Naive thymus-derived CD4-positive, alpha-beta T cell (primary cell): Measurements from ENCODE around the gene SCO2. TPM values are rescaled to one million over a fixed set of nuclear protein-coding genes. Genes with fewer than 3 reads are reported as not detected.

Experiments used
- ATAC-seq: fragments of 150-1000 bp; cut with Tn5 transposase; 2 replicates; pipeline ENCODE4 v1.10.0; 2021; ENCODE audit warnings: mild to moderate bottlenecking, moderate library complexity
- CTCF ChIA-PET: fragments of 350-600 bp; sonication (Branson Sonifier 250); formaldehyde crosslinking; loops from one replicate; lab custom pipeline; 2021; ENCODE audit warnings: antibody characterized with exemption; lab: Charles Lee
- POLR2A ChIA-PET: fragments of 350-600 bp; sonication (Branson Sonifier 250); formaldehyde crosslinking; loops from one replicate; lab custom pipeline; 2021; ENCODE audit warnings: antibody characterized with exemption, inconsistent platforms; lab: Charles Lee
- DNase-seq, 9 donors: peaks; one replicate each; pipeline versions ENCODE4 v3.0.0 to v3.0.0-alpha.2; 2020 to 2022; ENCODE audit warnings: mixed read lengths in 1 of 9
- H3K27ac ChIP-seq: one replicate; pipeline ENCODE4 v1.7.0; 2013; ENCODE audit warnings: mild to moderate bottlenecking, low read depth, low read length, moderate library complexity
- H3K27me3 ChIP-seq, 2 donors: one replicate each; pipeline ENCODE4 v1.7.0; 2013; ENCODE audit warnings: low read length in 2 of 2, mild to moderate bottlenecking in 2 of 2, moderate library complexity in 2 of 2; ENCODE audit not compliant: control insufficient read depth in 2 of 2, insufficient read depth in 2 of 2
- H3K36me3 ChIP-seq, 3 experiments: 1 replicate in 2 of 3; 2 replicates in 1 of 3; pipeline ENCODE4 v1.7.0; 2013; ENCODE audit warnings: low read length in 3 of 3, mild to moderate bottlenecking in 3 of 3, moderate library complexity in 1 of 3; ENCODE audit not compliant: insufficient read depth in 3 of 3, control insufficient read depth in 2 of 3
- H3K4me1 ChIP-seq, 2 donors: one replicate each; pipeline ENCODE4 v1.7.0; 2013; ENCODE audit warnings: low read length in 2 of 2, mild to moderate bottlenecking in 2 of 2, moderate library complexity in 1 of 2; ENCODE audit not compliant: control insufficient read depth in 2 of 2, insufficient read depth in 2 of 2
- H3K4me3 ChIP-seq: 2 replicates; pipeline ENCODE4 v1.7.0; 2013; ENCODE audit warnings: mild to moderate bottlenecking, low read length
- H3K9me3 ChIP-seq, 3 experiments: 1 replicate in 2 of 3; 2 replicates in 1 of 3; pipeline ENCODE4 v1.7.0; 2013; ENCODE audit warnings: low read length in 3 of 3; ENCODE audit not compliant: control insufficient read depth in 2 of 3
- H3K27ac Mint-ChIP-seq, 9 donors: one replicate each; pipeline ENCODE4 v1.8.0; 2020 to 2022; ENCODE audit warnings: mixed read lengths in 9 of 9, mild to moderate bottlenecking in 8 of 9, moderate library complexity in 5 of 9, inconsistent platforms in 2 of 9
- H3K27me3 Mint-ChIP-seq, 5 donors: one replicate each; pipeline ENCODE4 v1.8.0; 2021 to 2022; ENCODE audit warnings: mixed read lengths in 5 of 5, mild to moderate bottlenecking in 1 of 5
- H3K36me3 Mint-ChIP-seq, 5 donors: one replicate each; pipeline ENCODE4 v1.8.0; 2020 to 2022; ENCODE audit warnings: mixed read lengths in 5 of 5, mild to moderate bottlenecking in 3 of 5, inconsistent platforms in 1 of 5
- H3K4me1 Mint-ChIP-seq, 7 donors: one replicate each; pipeline ENCODE4 v1.8.0; 2020 to 2022; ENCODE audit warnings: mixed read lengths in 7 of 7, mild to moderate bottlenecking in 3 of 7, inconsistent platforms in 1 of 7
- H3K4me3 Mint-ChIP-seq, 10 donors: one replicate each; pipeline ENCODE4 v1.8.0; 2020 to 2022; ENCODE audit warnings: mild to moderate bottlenecking in 10 of 10, mixed read lengths in 10 of 10, moderate library complexity in 6 of 10, inconsistent platforms in 2 of 10
- H3K9me3 Mint-ChIP-seq, 11 donors: one replicate each; pipeline ENCODE4 v1.8.0; 2020 to 2022; ENCODE audit warnings: mixed read lengths in 11 of 11, mild to moderate bottlenecking in 4 of 11, inconsistent platforms in 1 of 11, moderate library complexity in 1 of 11
- intact Hi-C, 2 donors: fragments of 100-400 bp; cut with micrococcal nuclease; formaldehyde crosslinking; loops; one replicate each; pipeline ENCODE4 v1.15.1; 2023
- polyA plus RNA-seq, 2 donors: library from polyadenylated mRNA; unstranded; fragments of 300-500 nt; fragmentation: Illumina TruSeq; gene quantifications; one replicate each; pipeline ENCODE4 v1.2.3, GENCODE V29; 2021
- total RNA-seq, 6 experiments: library from RNA in 5 of 6; stranded (reverse) in 5 of 6; gene quantifications; 1 replicate in 5 of 6; 2 replicates in 1 of 6; pipeline ENCODE4 v1.2.3 and lab custom pipeline; 2021 to 2026

SCO2 gene
- total and polyA plus RNA-seq, 7 experiments from 2014 or later: 2.2 to 12.0 (median 5.5) TPM

DNA sequence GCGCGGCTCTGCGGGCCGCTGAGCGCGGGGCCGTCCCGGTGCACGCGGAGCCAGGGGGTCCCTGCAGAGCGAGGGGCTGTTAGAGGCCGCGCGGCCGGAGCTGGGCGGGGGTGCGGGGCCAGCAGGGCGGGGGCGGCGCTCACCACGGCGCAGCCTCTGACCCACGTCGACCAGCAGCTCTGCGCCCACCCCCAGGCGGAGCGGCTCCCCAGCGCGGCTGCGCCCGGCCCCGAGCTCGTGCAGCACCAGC is 385 bp upstream of the SCO2 start:
- ATAC-seq (no peak), DNase-seq (peak in 1 of 9 donors; percentile 67)
- H3K27me3 ChIP-seq: no peaks in the 10 kb centered on the region
- H3K4me3 ChIP-seq: peak overlapping the region; percentile 77
- peaks cover 14 to 23% of the 10 kb centered on the region in 2 donors for H3K4me1 ChIP-seq
- no peaks in the 10 kb centered on the region for H3K9me3 ChIP-seq
- Mint-ChIP-seq H3K27ac (peak overlapping the region in 7 of 9 donors; percentile 68 to 88 (median 86)), H3K36me3 (peaks cover 0 to 30% (median 0%) of the 10 kb centered on the region in 5 donors), H3K27me3 (peaks cover 0 to 6% (median 0%) of the 10 kb centered on the region in 5 donors), H3K4me3 (peak overlapping the region; percentile 74 to 96 (median 86)), H3K9me3 (no peaks in the 10 kb centered on the region), H3K4me1 (peaks cover 8 to 33% (median 26%) of the 10 kb centered on the region in 7 donors)
- H3K36me3 ChIP-seq: peaks cover 0 to 31% (median 11%) of the 10 kb centered on the region in 3 experiments
- peak overlapping the region; percentile 87 for H3K27ac ChIP-seq
- POLR2A ChIA-PET: interaction anchor here (0.7 to 7.1 kb wide), 41 partner anchors 9 to 334 kb away, joined by 3 to 127 read pairs (median 6); partner anchors contain the start of genes ARSA, CHKB, CPT1B and HDAC10
- CTCF ChIA-PET: interaction anchor here (0.5 to 2.9 kb wide), 30 partner anchors 10 to 377 kb away, joined by 3 to 31 read pairs (median 5); partner anchors contain the start of genes ARSA, HDAC10, LMF2 and NCAPH2
- intact Hi-C loops: loop anchor here (1.0 to 5.0 kb wide), 15 partner anchors 14 to 333 kb away; partner anchors contain the start of genes NCAPH2 (in 2 of the 2), SYCE3 (in 2 of the 2), CHKB (in 1 of the 2) and HDAC10 (in 1 of the 2)

DNA sequence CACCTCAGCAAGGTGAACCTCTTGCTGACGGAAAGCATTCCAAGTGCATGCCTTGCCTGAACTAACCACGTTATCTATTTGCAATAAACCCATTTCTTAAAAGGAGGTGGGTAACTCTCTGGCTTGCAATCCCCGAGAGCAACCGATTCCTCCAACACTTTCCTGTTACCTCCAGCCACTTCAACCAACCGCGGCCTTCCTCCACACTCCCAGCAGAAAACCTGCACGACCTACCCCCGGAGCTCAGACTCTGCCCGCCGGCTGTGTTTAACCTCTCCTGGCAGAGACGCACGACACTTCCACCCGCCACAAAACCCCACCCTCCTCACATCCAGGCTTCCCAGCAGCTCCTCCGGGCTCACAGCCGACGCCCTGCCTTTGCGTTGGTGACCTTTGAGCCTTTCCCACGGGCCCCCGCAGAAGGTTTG is 708 bp downstream of the SCO2 start:
- Histone ChIP-seq H3K27me3 (no peaks in the 10 kb centered on the region), H3K27ac (peak overlapping the region; percentile 87), H3K9me3 (no peaks in the 10 kb centered on the region), H3K36me3 (peaks cover 0 to 33% (median 11%) of the 10 kb centered on the region in 3 experiments), H3K4me1 (peaks cover 14 to 16% of the 10 kb centered on the region in 2 donors), H3K4me3 (peak overlapping the region; percentile 77)
- peaks cover 0 to 6% (median 0%) of the 10 kb centered on the region in 5 donors for H3K27me3 Mint-ChIP-seq
- intact Hi-C loops: loop anchor here (1.0 to 5.0 kb wide), 11 partner anchors 16 to 332 kb away; partner anchors contain the start of genes NCAPH2 (in 2 of the 2), CHKB (in 1 of the 2), HDAC10 (in 1 of the 2) and PPP6R2 (in 1 of the 2)
- H3K36me3 Mint-ChIP-seq: peaks cover 0 to 31% (median 0%) of the 10 kb centered on the region in 5 donors
- DNase-seq (no peak), ATAC-seq (no peak)
- ChIA-PET CTCF (interaction anchor here (0.6 to 2.9 kb wide), 11 partner anchors 10 to 171 kb away, joined by 3 to 31 read pairs (median 13); partner anchors contain the start of genes LMF2 and NCAPH2), POLR2A (interaction anchor here (1.2 to 7.1 kb wide), 16 partner anchors 10 to 280 kb away, joined by 3 to 127 read pairs (median 16); partner anchors contain the start of genes CHKB, KLHDC7B, LMF2 and NCAPH2)
- H3K9me3 Mint-ChIP-seq: no peaks in the 10 kb centered on the region
- H3K4me3 Mint-ChIP-seq: peak overlapping the region; percentile 77 to 96 (median 89)
- H3K4me1 Mint-ChIP-seq: peaks cover 8 to 33% (median 26%) of the 10 kb centered on the region in 7 donors
- H3K27ac Mint-ChIP-seq: peak overlapping the region; percentile 74 to 93 (median 85)

DNA sequence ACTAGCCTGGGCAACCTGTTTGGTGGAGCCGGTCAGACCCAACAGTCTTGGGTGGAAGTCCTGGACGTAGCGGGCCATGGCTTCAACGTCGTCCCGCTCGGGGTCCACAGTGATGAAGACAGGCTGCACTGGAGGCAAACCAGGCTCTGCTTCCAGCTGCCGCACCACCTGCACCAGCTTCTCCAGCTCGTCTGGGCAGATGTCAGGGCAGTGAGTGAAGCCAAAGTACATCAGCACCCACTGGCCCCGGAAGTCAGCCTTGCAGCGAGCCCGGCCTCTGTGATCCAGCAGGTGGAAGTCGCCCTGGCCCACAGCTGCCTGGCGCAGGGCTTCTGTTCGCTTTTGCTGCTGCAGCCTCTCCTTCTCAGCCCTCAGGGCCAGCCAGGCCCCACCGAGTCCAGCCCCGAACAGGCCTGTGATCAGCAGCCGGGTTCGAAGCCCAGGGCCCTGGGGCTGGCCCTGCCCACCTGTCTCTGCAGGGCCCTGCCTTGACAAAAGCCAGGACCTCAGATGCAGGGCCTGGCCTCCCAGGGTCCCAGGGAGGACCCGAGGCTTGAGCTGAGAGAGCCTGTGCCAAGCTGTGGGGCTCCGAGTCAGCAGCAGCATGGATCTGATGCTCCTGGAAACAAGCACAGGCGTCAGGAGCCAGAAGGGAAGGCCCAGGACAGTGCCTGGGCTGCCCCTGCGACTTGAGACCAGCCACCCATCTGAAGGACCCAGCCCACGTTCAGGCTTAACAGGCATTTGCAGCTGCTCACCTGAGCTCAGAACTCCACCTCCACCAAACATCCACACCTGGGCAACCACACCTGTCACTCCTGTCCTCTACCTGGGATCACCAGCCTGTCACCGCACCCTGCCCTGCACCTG is 1.4 kb downstream of the SCO2 start:
- ATAC-seq (no peak), DNase-seq (peak in 1 of 9 donors; percentile 8)
- Mint-ChIP-seq H3K27ac (peak overlapping the region; percentile 74 to 93 (median 85)), H3K4me3 (peak overlapping the region; percentile 77 to 96 (median 89)), H3K4me1 (peaks cover 8 to 32% (median 26%) of the 10 kb centered on the region in 7 donors), H3K9me3 (no peaks in the 10 kb centered on the region), H3K27me3 (peaks cover 0 to 6% (median 0%) of the 10 kb centered on the region in 5 donors), H3K36me3 (peaks cover 0 to 32% (median 0%) of the 10 kb centered on the region in 5 donors)
- POLR2A ChIA-PET: interaction anchor here (1.4 to 7.1 kb wide), 12 partner anchors 10 to 279 kb away, joined by 4 to 127 read pairs (median 16); partner anchors contain the start of genes CHKB, KLHDC7B, LMF2 and NCAPH2
- peak overlapping the region; percentile 77 for H3K4me3 ChIP-seq
- H3K27me3 ChIP-seq: no peaks in the 10 kb centered on the region
- peak overlapping the region; percentile 87 for H3K27ac ChIP-seq
- no peaks in the 10 kb centered on the region for H3K9me3 ChIP-seq
- CTCF ChIA-PET: interaction anchor here (0.6 to 2.9 kb wide), 9 partner anchors 9 to 170 kb away, joined by 3 to 31 read pairs (median 16); partner anchors contain the start of genes LMF2 and NCAPH2
- intact Hi-C loops: no loop called here
- peaks cover 0 to 39% (median 11%) of the 10 kb centered on the region in 3 experiments for H3K36me3 ChIP-seq
- H3K4me1 ChIP-seq: peaks cover 14 to 16% of the 10 kb centered on the region in 2 donors

- no peaks in the 10 kb centered on the region for H3K27me3 ChIP-seq
- H3K4me1 Mint-ChIP-seq: peaks cover 8 to 31% (median 25%) of the 10 kb centered on the region in 7 donors
- no peak for ATAC-seq
- H3K4me1 ChIP-seq: peaks cover 14 to 16% of the 10 kb centered on the region in 2 donors
- H3K27me3 Mint-ChIP-seq: peaks cover 0 to 6% (median 0%) of the 10 kb centered on the region in 5 donors
- POLR2A ChIA-PET: interaction anchor here (1.4 to 7.1 kb wide), 3 partner anchors 16 to 97 kb away, joined by 4 to 127 read pairs (median 91); partner anchors contain the start of gene SYCE3
- no peak overlapping the region for H3K27ac ChIP-seq
- no peak overlapping the region for H3K4me3 ChIP-seq
- peaks cover 0 to 45% (median 11%) of the 10 kb centered on the region in 3 experiments for H3K36me3 ChIP-seq
- no peaks in the 10 kb centered on the region for H3K9me3 Mint-ChIP-seq
- H3K9me3 ChIP-seq: no peaks in the 10 kb centered on the region
- H3K36me3 Mint-ChIP-seq: peaks cover 0 to 27% (median 0%) of the 10 kb centered on the region in 5 donors
- H3K27ac Mint-ChIP-seq: peak overlapping the region in 3 of 9 donors; percentile 31 to 80 (median 42)
- DNase-seq: no peak
- H3K4me3 Mint-ChIP-seq: peak overlapping the region in 5 of 10 donors; percentile 11 to 92 (median 25)
- intact Hi-C loops: no loop called here
- CTCF ChIA-PET: interaction anchor here (0.6 kb wide), 1 partner anchor 12 kb away, joined by 3 read pairs; no protein-coding TSS in a partner anchor
Observed at GRCh38 chr22:50523458-50523805, 2.0 kb downstream of the SCO2 start.

GRCh38 chr22:50522806-50523438 is 2.5 kb downstream of the SCO2 start:
- H3K4me3 ChIP-seq: no peak overlapping the region
- Mint-ChIP-seq H3K4me1 (peaks cover 8 to 26% (median 21%) of the 10 kb centered on the region in 7 donors), H3K36me3 (peaks cover 0 to 23% (median 0%) of the 10 kb centered on the region in 5 donors), H3K27me3 (peaks cover 0 to 6% (median 0%) of the 10 kb centered on the region in 5 donors), H3K4me3 (peak overlapping the region in 6 of 10 donors; percentile 2 to 92 (median 25)), H3K9me3 (no peaks in the 10 kb centered on the region), H3K27ac (peak overlapping the region in 1 of 9 donors; percentile 80)
- intact Hi-C loops: no loop called here
- CTCF ChIA-PET: interaction anchor here (0.5 to 0.6 kb wide), 2 partner anchors 11 to 18 kb away, joined by 3 to 4 read pairs; no protein-coding TSS in a partner anchor
- H3K27ac ChIP-seq: no peak overlapping the region
- no peaks in the 10 kb centered on the region for H3K9me3 ChIP-seq
- H3K36me3 ChIP-seq: peaks cover 0 to 51% (median 14%) of the 10 kb centered on the region in 3 experiments
- ATAC-seq (no peak), DNase-seq (no peak)
- H3K27me3 ChIP-seq: no peaks in the 10 kb centered on the region
- POLR2A ChIA-PET: interaction anchor here (1.2 to 1.7 kb wide), 2 partner anchors 59 to 98 kb away, joined by 4 read pairs; partner anchors contain the start of gene CHKB
- peaks cover 14 to 16% of the 10 kb centered on the region in 2 donors for H3K4me1 ChIP-seq
